Measurements from ENCODE around the gene TTC39B.

TTC39B gene

DNA sequence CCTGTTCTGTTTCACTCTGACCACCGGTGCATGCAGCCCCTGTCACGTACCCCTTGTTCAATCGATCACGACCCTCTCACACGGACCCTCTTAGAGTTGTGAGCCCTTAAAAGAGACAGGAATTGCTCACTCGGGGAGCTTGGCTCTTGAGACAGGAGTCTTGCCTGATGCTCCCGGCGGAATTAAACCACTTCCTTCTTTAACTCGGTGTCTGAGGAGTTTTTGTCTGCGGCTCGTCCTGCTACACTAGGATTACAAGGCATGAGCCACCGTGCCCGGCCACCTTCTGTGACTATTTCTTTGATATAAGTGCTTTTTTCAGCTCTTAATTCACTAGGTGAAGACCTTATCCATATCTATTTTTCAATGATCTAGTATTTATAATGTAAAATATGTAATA lies 167.5 kb downstream of the TTC39B start:
- TF ChIP-seq, protein P1, sequence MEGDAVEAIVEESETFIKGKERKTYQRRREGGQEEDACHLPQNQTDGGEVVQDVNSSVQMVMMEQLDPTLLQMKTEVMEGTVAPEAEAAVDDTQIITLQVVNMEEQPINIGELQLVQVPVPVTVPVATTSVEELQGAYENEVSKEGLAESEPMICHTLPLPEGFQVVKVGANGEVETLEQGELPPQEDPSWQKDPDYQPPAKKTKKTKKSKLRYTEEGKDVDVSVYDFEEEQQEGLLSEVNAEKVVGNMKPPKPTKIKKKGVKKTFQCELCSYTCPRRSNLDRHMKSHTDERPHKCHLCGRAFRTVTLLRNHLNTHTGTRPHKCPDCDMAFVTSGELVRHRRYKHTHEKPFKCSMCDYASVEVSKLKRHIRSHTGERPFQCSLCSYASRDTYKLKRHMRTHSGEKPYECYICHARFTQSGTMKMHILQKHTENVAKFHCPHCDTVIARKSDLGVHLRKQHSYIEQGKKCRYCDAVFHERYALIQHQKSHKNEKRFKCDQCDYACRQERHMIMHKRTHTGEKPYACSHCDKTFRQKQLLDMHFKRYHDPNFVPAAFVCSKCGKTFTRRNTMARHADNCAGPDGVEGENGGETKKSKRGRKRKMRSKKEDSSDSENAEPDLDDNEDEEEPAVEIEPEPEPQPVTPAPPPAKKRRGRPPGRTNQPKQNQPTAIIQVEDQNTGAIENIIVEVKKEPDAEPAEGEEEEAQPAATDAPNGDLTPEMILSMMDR (IDR thresholded peaks at IDR 0.05; ENCODE audit: insufficient read depth, low read length, poor library complexity, severe bottlenecking) = no peak
- no peak overlapping the region for H3K4me3 ChIP-seq (replicated peaks; ENCODE audit: low read depth, low read length)
- H3K27me3 ChIP-seq (replicated peaks; ENCODE audit: control insufficient read depth, insufficient read depth, low read length) = no peaks in the 10 kb centered on the region; the same call in 1 of the 2 replicates
- no peaks in the 10 kb centered on the region for H3K36me3 ChIP-seq (ENCODE audit: control insufficient read depth, insufficient read depth, low read length)
- no peak for DNase-seq (ENCODE audit: extremely low read depth, insufficient read length)

DNA sequence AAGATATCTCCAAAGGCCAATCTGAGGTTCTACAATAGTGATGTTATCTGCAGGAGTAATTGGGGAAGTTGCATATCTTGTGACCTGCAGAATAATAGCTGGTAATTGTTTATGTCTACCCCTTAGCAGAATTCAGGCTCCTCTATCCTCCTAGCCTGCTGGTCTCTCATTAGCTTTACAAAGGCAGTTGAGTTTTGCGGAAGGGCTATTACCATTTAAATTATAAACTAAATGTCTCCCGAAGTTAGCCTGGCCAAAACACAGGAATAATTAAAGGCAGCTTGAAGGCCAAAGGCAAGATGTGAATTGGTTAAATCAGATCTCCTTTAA lies 168.7 kb downstream of the TTC39B start:
- H3K27me3 ChIP-seq (replicated peaks; ENCODE audit: control insufficient read depth, insufficient read depth, low read length) = no peaks in the 10 kb centered on the region; the same call in 1 of the 2 replicates
- H3K4me3 ChIP-seq (replicated peaks; ENCODE audit: low read depth, low read length) = no peak overlapping the region
- DNase-seq (ENCODE audit: extremely low read depth, insufficient read length) = no peak

DNA sequence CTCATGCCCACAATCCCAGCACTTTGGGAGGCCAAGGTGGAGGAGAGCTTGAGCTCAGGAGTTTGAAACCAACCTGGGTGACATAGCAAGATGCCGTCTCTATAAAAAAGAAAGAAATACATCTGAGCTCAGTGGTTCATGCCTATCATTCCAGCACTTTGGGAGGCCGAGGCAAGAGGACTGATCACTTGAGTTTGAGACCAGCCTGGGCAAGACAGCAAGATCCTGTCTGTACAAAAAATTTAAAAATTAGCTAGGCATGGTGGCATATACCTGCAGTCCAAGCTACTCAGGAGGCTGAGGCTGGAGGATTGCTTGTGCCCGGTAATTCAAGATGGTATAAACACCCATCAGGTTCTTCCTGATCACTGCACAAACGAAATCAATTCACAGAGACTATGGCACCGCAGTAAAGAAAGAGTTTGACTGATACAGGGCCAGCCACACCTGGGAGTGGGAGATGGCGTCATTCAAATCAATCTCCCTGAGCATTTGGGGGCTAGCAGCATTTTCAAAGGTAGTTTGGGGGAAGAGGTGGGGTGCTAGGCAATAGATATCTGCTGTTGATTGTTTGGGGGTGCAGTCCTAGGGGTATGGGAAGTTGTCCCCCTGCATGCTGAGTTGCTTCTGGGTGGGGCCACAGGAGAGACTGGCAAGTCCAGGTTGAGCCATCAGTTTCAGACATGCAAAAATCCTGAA lies 169.2 kb downstream of the TTC39B start:
- Histone ChIP-seq H3K27me3 (replicated peaks; ENCODE audit: control insufficient read depth, insufficient read depth, low read length) (no peaks in the 10 kb centered on the region; the same call in 1 of the 2 replicates), H3K36me3 (ENCODE audit: control insufficient read depth, insufficient read depth, low read length) (no peaks in the 10 kb centered on the region), H3K4me3 (replicated peaks; ENCODE audit: low read depth, low read length) (no peak overlapping the region)
- no peak for DNase-seq (ENCODE audit: extremely low read depth, insufficient read length)
- TF ChIP-seq, protein P1 (IDR thresholded peaks at IDR 0.05; ENCODE audit: insufficient read depth, low read length, poor library complexity, severe bottlenecking) = no peak

More for the DNA sequence above, 168.7 kb downstream of the TTC39B start:
- TF ChIP-seq, protein P1 (IDR thresholded peaks at IDR 0.05; ENCODE audit: insufficient read depth, low read length, poor library complexity, severe bottlenecking) = no peak
- no peaks in the 10 kb centered on the region for H3K36me3 ChIP-seq (ENCODE audit: control insufficient read depth, insufficient read depth, low read length)

DNA sequence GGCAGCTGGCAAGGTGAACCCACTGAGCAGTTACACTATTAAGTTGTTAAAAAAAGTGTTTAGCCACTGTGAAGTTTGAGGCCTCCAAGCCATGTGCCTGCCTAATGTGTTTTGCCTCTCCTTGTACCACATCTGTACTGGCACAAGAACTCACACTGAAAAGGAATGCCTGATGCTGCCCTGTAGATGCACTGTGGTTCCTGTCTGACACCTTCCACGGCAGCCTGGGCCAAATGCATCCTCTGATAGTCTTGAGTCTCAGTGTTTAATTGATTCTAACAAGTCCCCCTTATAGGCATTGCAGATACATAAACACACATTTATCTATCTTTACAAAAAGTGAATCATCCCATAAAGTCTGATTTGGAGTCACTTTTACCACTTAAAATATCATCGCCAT lies 169.9 kb downstream of the TTC39B start:
- TF ChIP-seq, protein P1 (IDR thresholded peaks at IDR 0.05; ENCODE audit: insufficient read depth, low read length, poor library complexity, severe bottlenecking) = no peak
- H3K36me3 ChIP-seq (ENCODE audit: control insufficient read depth, insufficient read depth, low read length) = no peaks in the 10 kb centered on the region
- no peak for DNase-seq (ENCODE audit: extremely low read depth, insufficient read length)
- no peaks in the 10 kb centered on the region; the same call in 1 of the 2 replicates for H3K27me3 ChIP-seq (replicated peaks; ENCODE audit: control insufficient read depth, insufficient read depth, low read length)
- no peak overlapping the region for H3K4me3 ChIP-seq (replicated peaks; ENCODE audit: low read depth, low read length)

DNA sequence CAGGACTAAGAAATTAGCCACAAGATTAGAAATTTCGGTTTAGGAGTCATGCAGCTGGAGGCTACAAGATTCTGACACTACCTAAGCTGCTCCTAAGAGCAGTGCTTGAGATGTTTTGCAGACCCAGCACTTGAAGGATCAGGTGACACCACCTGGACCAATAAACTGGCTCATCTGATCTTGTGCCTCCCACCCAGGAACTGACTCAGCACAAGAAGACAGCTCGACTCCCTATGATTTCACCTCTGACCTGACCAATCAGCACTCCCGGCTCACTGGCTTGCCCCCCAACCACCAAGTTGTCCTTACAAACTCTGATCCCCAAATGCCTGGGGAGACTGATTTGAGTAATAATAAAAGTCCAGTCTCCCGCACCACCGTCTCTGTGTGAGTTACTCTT lies 170.4 kb downstream of the TTC39B start:
- DNase-seq (ENCODE audit: extremely low read depth, insufficient read length) = no peak
- H3K27me3 ChIP-seq (replicated peaks; ENCODE audit: control insufficient read depth, insufficient read depth, low read length) = no peaks in the 10 kb centered on the region
- no peak overlapping the region for H3K4me3 ChIP-seq (replicated peaks; ENCODE audit: low read depth, low read length)
- TF ChIP-seq, protein P1 (IDR thresholded peaks at IDR 0.05; ENCODE audit: insufficient read depth, low read length, poor library complexity, severe bottlenecking) = no peak
- no peaks in the 10 kb centered on the region for H3K36me3 ChIP-seq (ENCODE audit: control insufficient read depth, insufficient read depth, low read length)

Data from GM06990 (cell line).